GM21825 (cell line): Measurements from ENCODE around the gene CELSR2.

Source experiments
- ATAC-seq: cut with Tn5 transposase; IDR thresholded peaks from one replicate; pipeline ENCODE4 v1.9.1; 2021; ENCODE audit warnings: mild to moderate bottlenecking, moderate library complexity; ENCODE audit not compliant: unreplicated experiment

Gene CELSR2

DNA sequence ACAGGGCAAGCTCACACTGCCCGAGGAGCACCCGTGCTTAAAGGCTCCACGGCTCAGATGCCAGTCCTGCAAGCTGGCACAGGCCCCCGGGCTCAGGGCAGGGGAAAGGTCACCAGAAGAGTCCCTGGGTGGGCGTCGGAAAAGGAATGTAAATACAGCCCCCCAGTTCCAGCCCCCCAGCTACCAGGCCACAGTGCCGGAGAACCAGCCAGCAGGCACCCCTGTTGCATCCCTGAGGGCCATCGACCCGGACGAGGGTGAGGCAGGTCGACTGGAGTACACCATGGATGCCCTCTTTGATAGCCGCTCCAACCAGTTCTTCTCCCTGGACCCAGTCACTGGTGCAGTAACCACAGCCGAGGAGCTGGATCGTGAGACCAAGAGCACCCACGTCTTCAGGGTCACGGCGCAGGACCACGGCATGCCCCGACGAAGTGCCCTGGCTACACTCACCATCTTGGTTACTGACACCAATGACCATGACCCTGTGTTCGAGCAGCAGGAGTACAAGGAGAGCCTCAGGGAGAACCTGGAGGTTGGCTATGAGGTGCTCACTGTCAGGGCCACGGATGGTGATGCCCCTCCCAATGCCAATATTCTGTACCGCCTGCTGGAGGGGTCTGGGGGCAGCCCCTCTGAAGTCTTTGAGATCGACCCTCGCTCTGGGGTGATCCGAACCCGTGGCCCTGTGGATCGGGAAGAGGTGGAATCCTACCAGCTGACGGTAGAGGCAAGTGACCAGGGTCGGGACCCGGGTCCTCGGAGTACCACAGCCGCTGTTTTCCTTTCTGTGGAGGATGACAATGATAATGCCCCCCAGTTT is 1.3 kb downstream of the CELSR2 start:
- no peak for ATAC-seq

DNA sequence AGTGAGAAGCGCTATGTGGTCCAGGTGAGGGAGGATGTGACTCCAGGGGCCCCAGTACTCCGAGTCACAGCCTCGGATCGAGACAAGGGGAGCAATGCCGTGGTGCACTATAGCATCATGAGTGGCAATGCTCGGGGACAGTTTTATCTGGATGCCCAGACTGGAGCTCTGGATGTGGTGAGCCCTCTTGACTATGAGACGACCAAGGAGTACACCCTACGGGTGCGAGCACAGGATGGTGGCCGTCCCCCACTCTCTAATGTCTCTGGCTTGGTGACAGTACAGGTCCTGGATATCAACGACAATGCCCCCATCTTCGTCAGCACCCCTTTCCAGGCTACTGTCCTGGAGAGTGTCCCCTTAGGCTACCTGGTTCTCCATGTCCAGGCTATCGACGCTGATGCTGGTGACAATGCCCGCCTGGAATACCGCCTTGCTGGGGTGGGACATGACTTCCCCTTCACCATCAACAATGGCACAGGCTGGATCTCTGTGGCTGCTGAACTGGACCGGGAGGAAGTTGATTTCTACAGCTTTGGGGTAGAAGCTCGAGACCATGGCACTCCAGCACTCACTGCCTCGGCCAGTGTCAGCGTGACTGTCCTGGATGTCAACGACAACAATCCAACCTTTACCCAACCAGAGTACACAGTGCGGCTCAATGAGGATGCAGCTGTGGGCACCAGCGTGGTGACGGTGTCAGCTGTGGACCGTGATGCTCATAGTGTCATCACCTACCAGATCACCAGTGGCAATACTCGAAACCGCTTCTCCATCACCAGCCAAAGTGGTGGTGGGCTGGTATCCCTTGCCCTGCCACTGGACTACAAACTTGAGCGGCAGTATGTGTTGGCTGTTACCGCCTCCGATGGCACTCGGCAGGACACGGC is 2.2 kb downstream of the CELSR2 start:
- ATAC-seq = no peak

DNA sequence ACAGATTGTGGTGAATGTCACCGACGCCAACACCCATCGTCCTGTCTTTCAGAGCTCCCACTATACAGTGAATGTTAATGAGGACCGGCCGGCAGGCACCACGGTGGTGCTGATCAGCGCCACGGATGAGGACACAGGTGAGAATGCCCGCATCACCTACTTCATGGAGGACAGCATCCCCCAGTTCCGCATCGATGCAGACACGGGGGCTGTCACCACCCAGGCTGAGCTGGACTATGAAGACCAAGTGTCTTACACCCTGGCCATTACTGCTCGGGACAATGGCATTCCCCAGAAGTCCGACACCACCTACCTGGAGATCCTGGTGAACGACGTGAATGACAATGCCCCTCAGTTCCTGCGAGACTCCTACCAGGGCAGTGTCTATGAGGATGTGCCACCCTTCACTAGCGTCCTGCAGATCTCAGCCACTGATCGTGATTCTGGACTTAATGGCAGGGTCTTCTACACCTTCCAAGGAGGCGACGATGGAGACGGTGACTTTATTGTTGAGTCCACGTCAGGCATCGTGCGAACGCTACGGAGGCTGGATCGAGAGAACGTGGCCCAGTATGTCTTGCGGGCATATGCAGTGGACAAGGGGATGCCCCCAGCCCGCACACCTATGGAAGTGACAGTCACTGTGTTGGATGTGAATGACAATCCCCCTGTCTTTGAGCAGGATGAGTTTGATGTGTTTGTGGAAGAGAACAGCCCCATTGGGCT is 3.0 kb downstream of the CELSR2 start:
- ATAC-seq = no peak

DNA sequence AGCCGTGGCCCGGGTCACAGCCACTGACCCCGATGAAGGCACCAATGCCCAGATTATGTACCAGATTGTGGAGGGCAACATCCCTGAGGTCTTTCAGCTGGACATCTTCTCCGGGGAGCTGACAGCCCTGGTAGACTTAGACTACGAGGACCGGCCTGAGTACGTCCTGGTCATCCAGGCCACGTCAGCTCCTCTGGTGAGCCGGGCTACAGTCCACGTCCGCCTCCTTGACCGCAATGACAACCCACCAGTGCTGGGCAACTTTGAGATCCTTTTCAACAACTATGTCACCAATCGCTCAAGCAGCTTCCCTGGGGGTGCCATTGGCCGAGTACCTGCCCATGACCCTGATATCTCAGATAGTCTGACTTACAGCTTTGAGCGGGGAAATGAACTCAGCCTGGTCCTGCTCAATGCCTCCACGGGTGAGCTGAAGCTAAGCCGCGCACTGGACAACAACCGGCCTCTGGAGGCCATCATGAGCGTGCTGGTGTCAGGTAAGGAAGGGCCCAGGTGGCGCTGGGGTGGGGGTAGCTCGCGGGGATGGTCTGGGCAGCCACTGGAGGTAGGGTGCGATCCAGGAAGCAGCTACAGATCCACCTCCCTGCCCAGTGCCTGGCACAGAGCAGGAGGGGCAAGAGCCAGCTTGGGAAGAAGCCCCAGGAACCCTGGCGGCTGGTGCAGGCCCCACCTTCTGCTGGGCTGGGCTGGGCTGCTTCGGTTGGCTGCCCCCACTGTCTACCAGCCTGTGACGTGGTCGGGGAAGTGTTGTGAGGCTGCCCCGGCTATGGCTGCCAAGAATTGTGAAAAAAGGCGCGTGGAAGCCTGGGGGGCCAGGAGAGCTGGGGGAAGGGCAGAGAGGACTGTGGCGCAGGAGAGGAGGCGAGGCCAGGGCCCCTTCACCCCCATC is 3.8 kb downstream of the CELSR2 start:
- ATAC-seq = no peak

DNA sequence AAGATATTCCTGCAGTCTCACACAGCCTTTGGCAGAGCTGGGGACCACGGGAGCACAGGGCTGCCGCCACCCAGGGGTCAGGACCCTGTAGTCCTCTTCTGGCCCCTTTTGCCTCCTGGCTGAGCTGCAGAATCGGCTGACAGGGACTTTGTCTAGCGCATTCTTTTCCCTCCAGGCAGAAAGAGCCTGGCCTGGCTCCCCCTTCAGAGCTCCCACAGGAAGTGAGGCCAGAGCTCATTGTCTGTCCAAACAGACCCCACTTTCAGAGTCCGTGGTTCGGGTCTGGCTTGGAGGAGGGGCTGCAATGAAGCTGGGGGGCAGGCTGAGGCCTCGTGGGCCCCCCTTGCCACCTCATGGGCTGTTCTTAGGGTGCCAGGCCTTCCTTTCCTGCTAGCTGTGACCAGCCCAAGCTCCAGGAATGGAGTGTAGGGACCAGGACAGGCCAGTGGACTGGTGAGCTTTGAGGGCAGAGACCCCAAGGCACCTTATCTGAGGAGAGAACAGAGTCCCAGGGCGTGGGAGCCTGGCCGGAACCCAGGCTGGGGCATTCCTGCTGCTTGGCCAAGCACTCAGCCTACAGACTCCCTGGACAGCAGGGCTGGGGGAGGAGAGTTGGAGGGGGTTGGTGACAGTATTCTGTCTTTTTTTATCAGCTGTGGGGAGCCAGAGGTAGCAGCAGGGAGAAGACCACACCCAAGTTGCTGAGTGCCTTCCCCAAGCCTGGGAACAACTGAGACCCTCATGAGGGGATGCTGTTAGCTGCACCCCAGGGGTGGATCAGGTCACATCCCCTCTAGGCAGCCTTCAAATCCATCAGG is 4.7 kb downstream of the CELSR2 start:
- no peak for ATAC-seq

DNA sequence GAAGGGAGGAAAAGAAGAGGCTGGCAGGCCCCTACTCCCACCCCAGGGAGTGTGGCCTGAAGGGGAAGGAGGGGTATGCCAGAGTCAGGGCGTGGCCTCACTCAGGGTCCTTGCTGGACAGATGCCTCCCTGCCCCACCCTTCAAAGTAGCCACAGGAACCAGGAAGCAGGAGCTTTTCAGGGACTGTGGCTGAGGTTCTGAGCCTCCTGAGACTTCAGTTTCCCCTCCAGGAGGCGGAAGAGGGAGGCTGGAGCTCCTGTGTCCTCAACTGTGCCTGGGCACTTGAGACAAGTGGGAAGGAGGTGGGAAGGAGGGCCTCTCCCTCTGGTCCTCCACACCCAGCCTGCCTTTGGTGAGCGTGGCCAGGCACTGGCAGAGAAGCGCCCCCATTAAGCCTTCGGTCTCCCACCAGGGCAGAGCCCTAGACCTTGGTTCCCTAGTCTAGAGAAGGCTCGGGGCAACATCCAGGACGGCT is 5.3 kb downstream of the CELSR2 start:
- no peak for ATAC-seq

DNA sequence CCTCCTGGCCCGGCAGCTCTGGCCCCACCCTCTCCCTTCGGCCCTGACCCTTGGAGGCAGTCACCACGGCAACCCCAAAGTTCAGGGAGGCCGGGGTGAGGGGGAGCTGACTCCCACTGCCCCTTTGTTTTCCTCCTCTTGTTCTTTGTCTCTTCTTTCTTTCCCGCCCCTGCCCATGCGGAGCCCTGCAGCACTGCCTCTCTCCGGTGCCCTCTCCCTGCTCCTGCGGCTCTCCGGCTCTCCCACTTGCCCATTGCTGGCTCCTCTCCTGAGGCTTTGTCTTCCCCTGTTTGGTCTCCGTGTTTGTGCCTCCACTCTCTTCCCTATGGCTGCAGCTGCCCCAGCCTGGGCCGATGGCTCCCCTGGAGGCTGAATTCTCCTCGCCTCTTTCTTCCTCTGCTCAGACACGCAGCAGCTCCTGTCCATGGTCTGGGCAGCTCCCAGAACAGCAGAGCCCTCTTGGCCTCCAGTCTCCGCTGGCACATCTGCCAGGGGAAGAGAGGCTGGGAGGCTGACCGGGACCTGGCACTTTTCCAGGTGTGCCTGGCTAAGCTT is 5.8 kb downstream of the CELSR2 start:
- no peak for ATAC-seq

DNA sequence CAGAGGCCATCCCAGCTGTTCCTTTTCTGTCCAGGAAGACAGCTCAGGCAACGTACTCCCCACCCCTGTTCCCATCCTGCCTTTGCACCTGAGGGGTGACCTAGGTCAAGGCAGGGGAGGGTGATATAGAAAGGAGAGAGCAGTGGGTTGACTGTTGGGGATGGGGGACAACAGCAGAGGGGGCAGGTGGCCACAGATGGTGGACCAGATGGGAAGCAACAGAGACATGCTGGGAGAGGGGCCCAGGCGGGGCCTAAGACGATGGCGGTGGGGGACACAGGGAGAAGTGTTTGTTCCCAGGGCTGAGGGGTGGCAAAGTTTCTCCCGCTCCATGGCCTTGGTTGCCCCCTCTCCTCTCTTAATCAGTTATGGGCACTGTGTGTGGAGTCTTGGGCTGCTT is 6.3 kb downstream of the CELSR2 start:
- ATAC-seq = no peak

DNA sequence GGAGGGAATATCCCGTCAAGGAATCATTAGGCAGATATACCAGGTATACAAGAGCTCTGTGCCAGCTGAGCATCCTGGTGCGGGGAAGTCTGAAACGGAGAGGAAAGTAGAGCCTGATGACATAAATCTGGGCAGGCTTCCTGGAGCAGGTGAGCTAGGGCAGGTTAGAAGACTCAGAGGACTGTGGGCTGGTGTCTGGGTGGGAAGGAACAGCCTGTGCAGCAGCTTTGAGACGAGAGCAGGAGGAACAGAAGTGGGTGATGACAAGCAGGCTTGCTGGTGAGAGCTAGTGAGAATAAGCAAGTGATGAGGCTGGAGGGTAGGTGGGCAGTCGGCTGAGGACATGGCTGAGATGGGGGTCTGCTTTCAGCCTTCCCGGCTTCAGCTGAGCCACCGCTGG is 6.7 kb downstream of the CELSR2 start:
- no peak for ATAC-seq

DNA sequence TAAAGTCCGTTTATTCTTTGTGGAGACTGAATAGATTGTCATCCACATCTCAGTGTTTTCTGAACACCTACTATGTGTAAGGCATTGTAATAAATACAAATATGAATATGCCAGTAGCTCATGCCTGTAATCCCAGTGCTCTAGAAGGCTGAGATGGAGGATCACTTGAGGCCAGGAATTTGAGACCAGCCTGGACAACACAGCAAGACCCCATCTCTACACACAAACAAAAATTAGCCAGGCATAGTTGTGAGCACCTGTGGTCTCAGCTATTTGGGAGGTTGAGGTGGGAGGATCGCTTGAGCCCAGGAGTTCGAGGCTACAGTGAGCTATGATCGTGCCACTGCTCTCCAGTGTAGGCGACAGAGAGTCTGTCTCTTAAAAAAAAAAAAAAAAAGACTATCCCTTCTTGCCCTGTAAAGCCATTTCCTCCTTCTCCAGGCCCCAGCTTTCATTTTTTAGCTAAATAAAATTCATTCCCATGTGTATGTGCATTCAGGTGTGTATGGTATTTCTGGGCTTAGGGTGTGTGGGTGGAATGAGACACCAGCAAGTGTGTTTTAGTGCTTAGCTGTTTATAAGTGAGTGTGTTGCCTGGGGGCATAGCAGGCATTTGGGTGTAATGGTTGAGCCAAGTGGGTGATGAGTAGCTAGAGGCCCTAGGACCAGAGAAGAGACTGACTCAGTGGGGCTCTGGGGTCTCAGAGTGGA is 7.8 kb downstream of the CELSR2 start:
- no peak for ATAC-seq

DNA sequence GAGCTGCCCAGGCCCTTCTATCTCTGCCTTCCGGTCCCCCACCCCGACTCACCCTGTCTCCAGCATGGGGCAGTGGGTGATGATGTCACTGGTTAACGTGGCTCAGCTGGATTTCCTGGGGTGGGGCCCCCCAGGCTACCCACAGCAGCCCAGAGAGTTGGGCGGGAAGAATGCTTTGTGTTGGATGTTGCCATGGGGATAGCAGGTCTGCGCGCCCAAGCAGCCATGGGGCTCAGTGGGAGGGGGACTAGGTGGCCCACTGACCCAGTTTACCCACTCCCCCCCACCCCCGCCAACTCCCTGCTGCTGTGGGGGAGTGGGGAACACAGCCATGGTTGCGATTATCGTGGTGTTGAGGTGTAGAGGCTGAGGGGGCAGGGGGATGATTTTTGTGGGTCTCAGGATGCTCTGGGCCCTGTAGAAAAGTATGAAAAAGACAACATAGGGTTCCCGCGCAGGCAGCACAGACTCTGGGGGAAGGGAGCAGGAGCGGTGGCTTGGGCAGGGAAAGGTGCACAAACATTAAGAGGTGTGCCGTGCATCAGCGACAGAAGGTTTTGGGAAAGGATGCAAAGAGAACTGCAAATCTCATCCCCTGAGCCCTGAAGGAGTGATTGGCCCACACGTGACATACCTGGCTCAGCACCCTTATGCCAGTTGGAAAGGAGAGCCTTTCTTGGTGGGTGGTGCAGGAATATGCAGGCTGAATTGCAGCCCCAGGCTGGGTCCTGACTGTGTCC is 8.5 kb downstream of the CELSR2 start:
- ATAC-seq = no peak

DNA sequence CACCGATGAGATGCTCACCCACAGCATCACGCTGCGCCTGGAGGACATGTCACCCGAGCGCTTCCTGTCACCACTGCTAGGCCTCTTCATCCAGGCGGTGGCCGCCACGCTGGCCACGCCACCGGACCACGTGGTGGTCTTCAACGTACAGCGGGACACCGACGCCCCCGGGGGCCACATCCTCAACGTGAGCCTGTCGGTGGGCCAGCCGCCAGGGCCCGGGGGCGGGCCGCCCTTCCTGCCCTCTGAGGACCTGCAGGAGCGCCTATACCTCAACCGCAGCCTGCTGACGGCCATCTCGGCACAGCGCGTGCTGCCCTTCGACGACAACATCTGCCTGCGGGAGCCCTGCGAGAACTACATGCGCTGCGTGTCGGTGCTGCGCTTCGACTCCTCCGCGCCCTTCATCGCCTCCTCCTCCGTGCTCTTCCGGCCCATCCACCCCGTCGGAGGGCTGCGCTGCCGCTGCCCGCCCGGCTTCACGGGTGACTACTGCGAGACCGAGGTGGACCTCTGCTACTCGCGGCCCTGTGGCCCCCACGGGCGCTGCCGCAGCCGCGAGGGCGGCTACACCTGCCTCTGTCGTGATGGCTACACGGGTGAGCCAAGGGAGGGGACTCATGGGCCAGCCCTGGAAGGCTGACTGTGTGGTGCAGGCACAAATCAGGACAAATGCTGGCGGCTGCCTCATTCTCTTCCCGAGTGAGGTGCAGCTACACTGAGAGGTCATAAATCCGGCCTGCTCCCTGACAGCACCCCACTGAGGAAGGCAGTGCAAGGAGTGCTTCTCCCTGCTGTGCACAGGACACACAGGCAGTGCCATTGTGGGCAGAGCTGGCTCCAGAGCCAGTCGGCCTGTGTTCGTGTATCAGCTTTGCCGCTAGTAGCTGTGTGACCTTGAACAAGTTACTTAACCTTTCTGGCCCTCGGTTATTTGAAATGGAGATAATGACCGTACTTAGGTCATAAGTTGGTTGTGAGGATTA is 9.4 kb downstream of the CELSR2 start:
- ATAC-seq = no peak

DNA sequence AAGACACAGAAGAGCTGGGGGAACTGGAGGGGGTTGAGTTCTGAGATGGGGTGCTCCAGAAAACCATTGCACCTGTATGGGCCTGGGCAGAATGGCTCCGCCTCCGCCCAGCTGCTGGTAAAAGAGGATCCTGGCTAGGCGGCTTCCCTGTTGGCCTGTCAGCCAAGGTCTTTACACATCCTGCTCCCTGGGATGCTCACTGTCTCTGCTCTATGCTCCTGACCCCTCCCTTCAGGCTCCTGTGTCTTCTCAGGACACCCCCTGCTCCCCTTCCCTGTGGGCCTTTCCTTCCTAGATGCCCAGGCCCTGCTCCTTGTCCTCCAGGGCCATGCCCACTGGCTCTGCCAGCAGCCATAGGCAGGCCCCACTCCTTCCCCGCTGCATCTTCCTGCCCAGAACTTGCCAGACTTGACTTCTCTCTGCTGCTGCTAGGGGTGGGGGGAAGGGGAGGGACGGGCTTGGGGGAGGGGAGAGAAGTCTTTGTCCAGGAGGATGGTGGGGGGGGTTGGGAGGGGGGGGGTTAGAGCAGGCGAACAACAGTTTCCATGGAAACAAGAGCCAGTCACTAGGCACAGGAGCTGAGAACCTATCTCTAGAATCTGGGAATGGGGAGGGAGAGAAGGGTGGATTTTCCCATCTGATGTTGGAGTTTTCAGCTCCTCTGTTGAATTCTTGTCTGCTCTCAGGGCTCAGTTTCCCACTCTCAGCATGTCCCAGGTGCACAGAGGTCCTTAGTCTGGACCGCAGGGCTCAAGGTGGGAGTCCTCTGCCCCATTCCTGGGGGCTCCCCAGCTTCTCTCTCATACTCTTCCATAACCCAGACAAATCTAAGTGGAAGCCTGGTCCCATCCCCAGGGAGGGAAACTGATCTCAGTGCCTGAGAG is 10.6 kb downstream of the CELSR2 start:
- ATAC-seq = no peak

DNA sequence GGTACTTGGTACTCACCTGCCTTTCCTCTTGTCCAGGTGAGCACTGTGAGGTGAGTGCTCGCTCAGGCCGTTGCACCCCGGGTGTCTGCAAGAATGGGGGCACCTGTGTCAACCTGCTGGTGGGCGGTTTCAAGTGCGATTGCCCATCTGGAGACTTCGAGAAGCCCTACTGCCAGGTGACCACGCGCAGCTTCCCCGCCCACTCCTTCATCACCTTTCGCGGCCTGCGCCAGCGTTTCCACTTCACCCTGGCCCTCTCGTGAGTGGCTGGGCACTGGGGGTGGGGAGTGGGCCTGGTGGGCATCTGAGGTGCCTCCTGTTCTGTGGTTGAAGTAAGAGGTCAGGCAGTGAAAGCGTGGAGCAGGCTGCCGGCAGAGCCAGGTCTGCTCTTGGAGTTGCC is 11.7 kb downstream of the CELSR2 start:
- no peak for ATAC-seq

DNA sequence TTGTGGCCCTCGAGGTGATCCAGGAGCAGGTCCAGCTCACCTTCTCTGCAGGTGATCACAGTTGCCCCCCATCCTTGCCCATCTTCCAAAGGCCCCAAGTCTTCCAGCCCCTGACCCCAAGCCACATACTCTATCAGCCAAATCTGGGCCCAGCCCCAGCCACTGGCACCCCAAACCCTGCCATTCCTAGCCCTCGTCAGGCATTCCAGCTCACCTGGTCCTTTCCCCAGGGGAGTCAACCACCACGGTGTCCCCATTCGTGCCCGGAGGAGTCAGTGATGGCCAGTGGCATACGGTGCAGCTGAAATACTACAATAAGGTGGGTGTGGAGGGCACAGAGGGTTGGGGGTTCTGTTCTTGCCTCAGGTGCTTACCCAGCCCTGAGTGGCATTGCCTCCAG is 12.2 kb downstream of the CELSR2 start:
- no peak for ATAC-seq
